Kidney epithelial cell (primary cell): Measurements from ENCODE around the gene PLD4. TPM values are rescaled to one million over a fixed set of nuclear protein-coding genes. Genes with fewer than 3 reads are reported as not detected.

Source experiments
- DNase-seq: peaks from one replicate; pipeline ENCODE4 v3.0.0-alpha.2; 2010; ENCODE audit warnings: low read depth
- H3K27me3 ChIP-seq: 2 replicates; pipeline ENCODE4 v1.6.0; 2011; ENCODE audit warnings: low read length; ENCODE audit not compliant: control insufficient read depth, insufficient read depth
- H3K36me3 ChIP-seq: 2 replicates; pipeline ENCODE4 v1.5.1; 2011; ENCODE audit warnings: low read length; ENCODE audit not compliant: control insufficient read depth, insufficient read depth
- H3K4me3 ChIP-seq: 2 replicates; pipeline ENCODE4 v1.5.1; 2011; ENCODE audit warnings: low read depth, mild to moderate bottlenecking, control low read depth, low read length
- CTCF ChIP-seq: IDR thresholded peaks from 2 replicates; pipeline ENCODE4 v1.5.1; 2011; ENCODE audit warnings: mild to moderate bottlenecking, moderate library complexity, low read length, control low read depth, inconsistent platforms; ENCODE audit not compliant: insufficient read depth, poor library complexity, severe bottlenecking
- total RNA-seq: library from RNA; depleted of rRNA; stranded (reverse); fragments of >200 nt; gene quantifications from 2 replicates; pipeline ENCODE4 v1.2.3, GENCODE V29; 2015

The PLD4 gene
- total RNA-seq, 1 donor from 2014 or later, result 0.04 TPM

- DNase-seq, result no peak
- peaks cover 45% of the 10 kb centered on the region for H3K27me3 ChIP-seq
- TF ChIP-seq CTCF, result no peak
- H3K36me3 ChIP-seq, result no peaks in the 10 kb centered on the region
- H3K4me3 ChIP-seq, result no peak overlapping the region
These were observed 7.3 kb downstream of the PLD4 start for GRCh38 chr14:104931771-104932675.

- Histone ChIP-seq H3K36me3 (no peaks in the 10 kb centered on the region), H3K27me3 (peaks cover 45% of the 10 kb centered on the region), H3K4me3 (peak overlapping the region; percentile 30)
- peak; percentile 7 for DNase-seq
- peak; percentile 44 for TF ChIP-seq CTCF
These were observed 8.3 kb downstream of the PLD4 start for GRCh38 chr14:104932676-104933631.

GRCh38 chr14:104933746-104934733 is 9.4 kb downstream of the PLD4 start:
- TF ChIP-seq CTCF, result no peak
- H3K36me3 ChIP-seq, result no peaks in the 10 kb centered on the region
- DNase-seq, result no peak
- no peak overlapping the region for H3K4me3 ChIP-seq
- peaks cover 45% of the 10 kb centered on the region for H3K27me3 ChIP-seq

GRCh38 chr14:104935026-104935650 is 10.5 kb downstream of the PLD4 start:
- H3K27me3 ChIP-seq, result peaks cover 40% of the 10 kb centered on the region
- DNase-seq, result no peak
- no peaks in the 10 kb centered on the region for H3K36me3 ChIP-seq
- no peak overlapping the region for H3K4me3 ChIP-seq
- no peak for TF ChIP-seq CTCF

- no peak overlapping the region for H3K4me3 ChIP-seq
- TF ChIP-seq CTCF, result no peak
- H3K27me3 ChIP-seq, result peaks cover 38% of the 10 kb centered on the region
- no peaks in the 10 kb centered on the region for H3K36me3 ChIP-seq
- no peak for DNase-seq
These were observed 11.3 kb downstream of the PLD4 start for GRCh38 chr14:104935955-104936354.
